GM08714 (cell line): ENCODE measurements around the gene MB21D2.

Source experiments
- H3K4me3 ChIP-seq: fragments of 200-500 bp; sonication (Bioruptor generic); 2 replicates; pipeline ENCODE4 v1.5.1; 2014; ENCODE audit warnings: mild to moderate bottlenecking, low read length, inconsistent platforms
- ZNF274 ChIP-seq: IDR thresholded peaks from 2 replicates; pipeline ENCODE4 v1.6.1; 2012; ENCODE audit warnings: mild to moderate bottlenecking, low read depth, low read length

Gene MB21D2

DNA sequence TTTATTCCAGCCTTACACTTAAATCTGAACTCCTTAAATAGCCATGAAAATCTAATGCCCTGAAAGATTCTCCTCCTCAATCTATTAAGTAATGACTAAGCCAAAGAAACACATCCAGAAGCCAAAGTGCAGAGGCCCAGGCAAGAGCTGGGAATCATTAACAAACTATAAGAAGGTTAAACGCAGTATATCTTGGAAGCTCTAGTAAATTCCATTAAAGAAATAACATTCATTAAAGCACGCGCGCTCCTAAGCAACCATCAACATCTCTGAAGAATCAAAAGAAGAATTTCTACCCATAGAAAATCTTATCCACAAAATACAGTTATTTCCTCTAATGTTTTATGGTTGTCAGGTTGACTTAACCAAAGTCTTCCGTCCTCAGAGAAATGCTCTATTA, 29.5 kb downstream of the MB21D2 start:
- no peak overlapping the region for H3K4me3 ChIP-seq
- TF ChIP-seq ZNF274: no peak

DNA sequence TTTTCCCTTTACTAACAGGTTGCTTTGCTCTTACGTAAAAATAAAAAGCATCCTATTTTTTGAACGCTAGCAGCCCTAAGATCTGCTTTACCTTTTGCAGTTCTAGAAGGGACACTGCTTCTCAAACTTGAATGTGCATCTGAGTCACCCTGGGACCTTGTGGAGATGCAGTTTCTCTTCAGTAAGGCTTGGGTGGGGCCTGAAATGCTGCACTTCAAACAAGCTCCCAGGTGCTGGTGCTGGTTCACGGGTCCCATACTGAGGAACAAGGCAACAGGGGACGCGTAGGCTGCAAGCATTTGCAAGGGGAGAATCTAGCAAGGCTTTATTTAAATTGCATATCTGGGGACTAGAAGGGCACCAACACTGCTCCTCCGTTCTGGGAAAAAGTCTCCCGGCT, 30.0 kb downstream of the MB21D2 start:
- no peak for TF ChIP-seq ZNF274
- no peak overlapping the region for H3K4me3 ChIP-seq

DNA sequence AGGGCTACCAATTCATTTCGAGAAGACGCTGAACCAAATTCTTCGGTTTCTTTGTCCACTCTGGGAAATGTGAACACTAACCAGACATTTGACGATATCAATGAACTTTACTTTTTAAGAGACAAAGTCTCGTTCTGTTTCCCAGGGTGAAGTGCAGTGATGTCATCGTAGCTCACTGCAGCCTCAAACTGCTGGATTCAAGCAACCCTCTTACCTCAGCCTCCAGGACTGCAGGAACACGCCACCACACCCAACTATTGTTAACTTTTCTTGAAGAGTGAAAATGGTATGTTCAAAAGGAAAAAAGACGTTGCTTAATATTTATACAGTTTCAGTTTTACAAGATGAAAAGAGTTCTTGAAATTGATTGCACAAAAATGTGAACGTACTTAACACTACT, 30.6 kb downstream of the MB21D2 start:
- TF ChIP-seq ZNF274: no peak
- H3K4me3 ChIP-seq: no peak overlapping the region

DNA sequence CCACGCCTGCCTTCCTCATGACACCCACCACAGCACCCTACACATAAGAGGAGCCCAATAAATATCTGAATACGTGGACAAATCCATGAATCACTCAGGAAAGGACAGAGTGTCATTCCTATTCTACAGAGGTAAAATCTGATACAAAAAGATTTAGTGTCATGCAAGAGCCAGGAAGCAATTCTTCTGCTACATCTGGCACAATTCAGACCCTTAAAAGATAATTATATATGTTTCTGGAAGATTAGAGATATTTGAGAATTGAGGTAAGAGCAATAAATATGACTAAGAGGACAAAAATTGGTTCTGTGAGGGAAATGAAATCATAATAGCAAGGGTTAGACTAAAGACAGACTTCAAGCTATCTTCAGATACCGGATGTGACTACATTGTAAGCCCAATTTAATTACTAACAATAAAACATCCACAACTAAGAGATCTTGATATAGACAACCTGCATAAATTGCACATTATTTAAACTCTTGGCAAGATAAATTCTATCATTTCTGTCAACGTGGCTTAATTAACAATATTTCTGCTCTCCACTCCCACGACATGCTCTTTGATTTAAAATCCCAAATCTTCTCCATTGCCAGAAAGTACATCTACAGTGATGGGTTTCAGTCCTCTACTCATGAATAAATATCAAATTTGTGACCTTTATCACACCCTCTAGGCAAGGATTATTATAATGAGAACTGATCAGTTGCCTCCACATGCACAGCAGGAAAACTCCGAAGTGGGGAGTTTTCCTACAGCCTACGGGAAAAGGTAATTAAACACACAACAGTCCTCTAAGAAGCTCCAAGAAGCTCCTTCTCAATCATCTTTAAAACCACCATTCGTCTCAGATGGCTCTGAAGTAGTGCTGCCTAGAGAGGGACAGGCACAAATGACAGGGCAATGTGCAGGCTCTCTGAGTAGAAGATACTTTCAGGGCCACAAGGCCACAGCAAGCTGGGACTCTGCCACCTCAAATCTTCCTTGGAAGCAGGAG, 32.6 kb downstream of the MB21D2 start:
- no peak overlapping the region for H3K4me3 ChIP-seq
- TF ChIP-seq ZNF274: no peak

DNA sequence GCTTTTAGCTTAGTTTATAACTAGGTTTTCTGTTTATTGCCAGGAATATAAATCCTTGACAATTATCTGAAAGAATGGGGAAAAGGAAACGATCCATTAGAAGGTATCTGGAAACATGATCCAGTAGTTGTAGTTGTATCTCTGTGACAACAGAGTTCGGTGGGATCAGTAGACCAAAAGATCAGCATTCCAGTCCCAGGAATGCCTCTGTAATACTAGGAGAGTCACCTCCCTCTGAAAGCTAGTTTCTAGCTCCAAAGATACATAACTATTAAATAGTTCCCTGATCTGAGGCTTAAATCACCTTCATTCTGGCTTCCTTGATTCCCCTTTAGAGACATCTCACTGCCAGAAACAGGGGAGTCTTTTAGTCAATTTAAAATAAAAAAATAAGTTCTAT, 34.1 kb downstream of the MB21D2 start:
- no peak overlapping the region for H3K4me3 ChIP-seq
- TF ChIP-seq ZNF274: no peak

DNA sequence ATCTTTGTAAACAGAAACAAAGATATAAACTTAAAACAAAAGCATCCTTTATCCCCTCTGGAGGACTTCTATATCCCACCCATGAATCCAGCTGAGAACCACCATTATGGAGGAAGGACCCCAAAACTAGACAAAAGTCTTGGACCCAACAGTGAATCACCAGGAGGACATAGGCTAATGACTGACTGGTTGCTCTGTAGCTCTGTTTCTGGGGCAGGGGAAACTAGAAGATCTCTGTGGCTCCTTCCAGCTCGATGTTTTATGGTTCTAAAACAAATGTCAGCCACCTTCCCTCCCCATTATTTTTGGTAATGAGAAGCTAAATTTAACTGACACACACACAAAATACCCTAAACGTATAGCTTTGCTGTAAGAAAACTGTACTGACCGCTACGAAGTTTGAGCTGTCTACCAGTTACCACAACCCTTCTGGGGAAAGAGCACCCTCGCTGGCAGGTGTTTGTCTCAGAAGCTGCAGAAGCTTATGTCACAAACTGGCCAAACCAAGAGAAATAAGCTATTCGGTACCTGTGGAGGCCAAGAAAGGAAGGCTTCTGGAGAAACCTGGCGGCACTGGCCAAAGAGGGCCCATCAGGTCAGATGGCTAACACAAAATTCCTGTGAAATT, 36.4 kb downstream of the MB21D2 start:
- no peak for TF ChIP-seq ZNF274
- H3K4me3 ChIP-seq: no peak overlapping the region

DNA sequence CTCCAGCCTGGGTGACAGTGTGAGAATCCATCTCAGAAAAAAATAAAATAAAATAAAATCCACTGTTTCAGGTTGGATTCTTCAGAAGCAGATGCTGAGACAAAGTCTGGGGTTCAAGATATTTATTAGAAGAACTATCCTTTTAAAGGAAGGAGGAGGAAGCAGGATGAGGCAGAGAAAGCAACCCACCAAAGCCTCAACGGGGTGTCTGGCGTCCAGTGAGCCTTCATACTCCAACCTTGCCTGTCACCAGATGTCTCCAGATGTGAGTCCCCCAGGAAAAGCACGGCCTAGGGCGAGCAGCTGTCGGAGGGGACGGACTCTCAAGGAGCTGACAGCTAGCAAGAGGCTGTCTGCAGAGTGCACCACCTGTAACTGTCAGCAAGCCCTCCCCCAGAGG, 37.3 kb downstream of the MB21D2 start:
- no peak for TF ChIP-seq ZNF274
- no peak overlapping the region for H3K4me3 ChIP-seq

DNA sequence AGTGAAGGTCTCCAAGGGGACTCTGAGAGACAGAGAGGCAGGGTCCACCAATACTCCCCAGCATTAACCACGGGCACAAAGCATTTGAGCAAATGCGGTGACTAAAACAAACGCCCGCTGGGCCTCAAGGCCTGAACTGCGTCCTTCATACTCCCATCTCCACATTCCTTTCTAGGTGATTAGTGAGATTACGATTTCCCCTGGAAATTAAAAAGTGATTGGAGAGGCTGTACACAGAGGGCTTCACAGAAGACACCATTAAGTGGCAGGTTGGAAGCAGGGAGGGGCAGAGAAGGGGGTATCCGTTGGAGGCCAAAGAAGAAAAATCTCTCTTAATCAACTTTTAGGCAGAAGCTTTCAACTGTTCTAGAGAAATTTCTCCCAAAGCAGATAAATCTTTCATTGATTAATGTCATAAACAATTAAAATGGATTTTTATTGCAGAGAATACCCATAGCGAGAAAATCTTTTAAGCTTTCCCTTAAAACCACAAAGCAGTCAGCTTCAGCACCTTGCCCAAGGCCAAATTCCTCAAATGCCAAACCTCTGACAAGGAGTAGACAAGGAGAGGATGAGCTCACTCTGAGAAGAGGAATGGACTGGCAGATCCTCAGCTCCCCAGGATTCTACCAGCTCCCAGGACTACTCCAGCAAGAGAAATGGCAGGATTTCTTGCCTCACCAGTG, 38.2 kb downstream of the MB21D2 start:
- no peak overlapping the region for H3K4me3 ChIP-seq
- TF ChIP-seq ZNF274: no peak

DNA sequence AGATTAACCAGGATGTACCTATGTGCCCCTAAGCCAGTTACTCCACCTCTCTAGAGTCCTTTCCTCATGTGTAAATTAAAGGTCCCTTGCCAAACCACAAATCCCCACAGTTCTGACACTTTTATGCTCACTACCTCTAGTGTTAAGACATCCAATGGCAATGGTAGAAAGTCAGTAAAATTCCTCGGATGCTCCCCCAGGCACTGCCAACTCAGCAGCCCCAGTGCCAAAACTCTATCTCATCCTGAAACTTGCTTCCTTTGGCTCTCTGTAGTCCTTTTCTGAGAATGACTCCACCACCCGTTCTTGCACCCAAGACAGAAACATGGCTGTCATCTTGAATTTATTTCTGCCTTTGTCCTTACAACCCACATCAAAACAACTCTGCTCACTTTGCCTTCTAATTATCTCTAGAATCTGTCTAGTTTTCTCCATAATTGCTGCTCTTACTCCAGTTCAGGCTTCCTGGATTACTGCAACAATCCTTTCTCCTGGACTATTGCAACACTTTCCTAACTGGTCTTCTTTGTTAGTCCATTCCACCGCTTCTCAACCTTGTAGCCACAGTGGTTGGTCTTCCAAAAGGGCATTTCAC, 41.6 kb downstream of the MB21D2 start:
- no peak overlapping the region for H3K4me3 ChIP-seq
- no peak for TF ChIP-seq ZNF274

DNA sequence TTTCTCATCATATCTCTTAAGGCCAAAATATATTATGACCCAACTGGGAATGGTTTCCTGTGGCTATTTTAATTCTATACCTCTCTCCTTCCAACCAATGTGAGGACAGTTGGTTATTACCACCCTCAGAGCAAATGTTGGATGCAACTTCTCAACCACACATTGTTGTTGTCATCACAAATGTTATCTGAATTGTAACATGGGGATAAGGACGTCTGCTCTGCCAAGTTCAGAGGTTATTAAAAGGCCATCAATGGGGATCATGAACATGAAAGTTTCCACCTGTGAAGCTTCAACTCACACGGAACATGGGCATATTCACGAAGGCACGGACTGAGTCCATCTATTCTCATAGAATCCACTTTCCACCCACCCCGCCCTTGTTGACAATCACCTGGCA, 46.8 kb downstream of the MB21D2 start:
- no peak overlapping the region for H3K4me3 ChIP-seq
- no peak for TF ChIP-seq ZNF274

DNA sequence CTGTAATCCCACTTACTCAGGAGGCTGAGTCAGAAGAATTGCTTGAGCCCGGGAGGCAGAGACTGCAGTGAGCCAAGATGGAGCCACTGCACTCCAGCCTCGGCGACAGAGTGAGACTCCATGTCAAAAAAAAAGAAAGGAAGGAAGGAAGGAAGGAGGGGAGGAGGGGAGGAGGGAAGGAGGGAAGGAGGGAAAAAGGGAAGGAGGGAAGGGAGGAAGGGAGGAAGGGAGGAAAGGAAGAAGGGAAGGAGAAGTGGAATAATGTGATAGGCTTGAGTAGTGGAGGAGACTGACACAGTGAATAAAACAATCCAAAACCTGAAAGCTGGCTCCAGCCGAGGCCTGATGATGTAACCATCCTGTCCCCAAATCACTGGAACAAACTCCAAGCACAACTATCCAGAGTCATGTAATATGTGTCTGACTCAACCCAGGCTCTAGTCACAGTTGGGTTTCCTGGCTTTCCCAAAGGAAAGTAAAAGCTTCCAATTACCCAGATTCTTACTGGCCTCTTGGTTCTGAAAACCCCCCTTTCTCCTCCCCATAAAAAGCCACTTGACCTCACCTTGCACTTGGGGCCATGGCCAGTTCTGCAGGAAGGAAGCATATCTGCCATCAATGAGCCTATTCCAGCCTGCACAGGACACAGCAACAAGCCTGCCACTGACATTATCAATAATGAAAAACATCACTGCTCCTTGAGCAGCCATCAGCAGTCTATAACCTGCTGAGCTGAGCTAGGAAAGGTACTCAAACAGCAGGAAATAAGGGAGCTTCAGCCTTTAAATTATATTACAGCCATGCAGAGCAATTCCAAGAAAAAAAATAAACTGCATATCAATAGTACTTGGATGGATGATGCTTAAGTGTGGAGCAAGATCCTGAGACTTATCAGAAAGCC, 48.3 kb downstream of the MB21D2 start:
- no peak for TF ChIP-seq ZNF274
- H3K4me3 ChIP-seq: no peak overlapping the region

DNA sequence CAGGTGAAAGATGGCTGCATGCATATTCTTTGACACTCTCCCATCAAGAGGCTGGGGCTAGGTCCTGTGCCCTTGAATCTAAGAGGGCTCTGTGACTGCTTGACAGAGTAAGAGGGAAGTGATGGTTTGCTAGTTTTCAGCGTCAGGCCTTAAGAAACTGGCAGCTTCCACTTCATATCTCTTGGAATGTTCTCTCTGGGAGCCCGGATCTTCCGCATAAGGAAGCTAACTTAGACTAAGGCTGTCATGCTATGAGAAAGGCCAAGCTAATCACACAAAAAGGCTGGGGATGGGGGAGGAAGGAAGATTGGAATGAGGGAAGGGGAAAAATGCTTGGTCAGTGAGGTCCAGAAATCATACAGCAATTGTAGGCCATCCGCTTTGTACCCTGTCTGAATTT, 50.0 kb downstream of the MB21D2 start:
- no peak overlapping the region for H3K4me3 ChIP-seq
- no peak for TF ChIP-seq ZNF274

DNA sequence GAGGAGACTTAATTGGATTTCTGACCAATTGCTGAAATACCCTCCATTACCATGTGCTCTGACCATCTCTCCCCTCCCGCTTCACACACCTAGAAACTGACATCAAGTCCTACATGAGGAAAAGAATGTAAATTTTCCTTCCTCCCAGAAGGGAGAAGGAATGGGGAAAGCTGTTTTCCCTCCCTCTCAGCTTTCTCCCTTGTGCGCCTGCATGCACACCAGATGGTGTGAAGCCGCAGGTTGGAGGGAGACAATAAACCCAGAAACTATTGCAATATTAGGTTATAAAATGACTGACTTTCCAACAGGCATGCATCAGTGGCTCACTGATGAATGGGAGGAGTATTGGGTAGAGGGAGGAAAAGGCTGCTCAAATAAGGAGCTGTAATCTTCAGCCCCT, 50.9 kb downstream of the MB21D2 start:
- no peak overlapping the region for H3K4me3 ChIP-seq
- TF ChIP-seq ZNF274: no peak
